Suprapubic skin (tissue), 4 donors: ENCODE data around the gene ZSWIM6. TPM values are rescaled to one million over a fixed set of nuclear protein-coding genes. Genes with fewer than 3 reads are reported as not detected.

Source experiments
- DNase-seq, 2 donors: peaks; one replicate each; pipeline ENCODE4 v3.0.0-alpha.2; 2019; ENCODE audit warnings: low spot score in 2 of 2
- H3K27ac ChIP-seq: fragments of 200-600 bp; sonication (generic); one replicate; pipeline ENCODE4 v1.5.1; 2019
- H3K27me3 ChIP-seq: fragments of 200-600 bp; sonication (generic); one replicate; pipeline ENCODE4 v1.5.1; 2019
- H3K36me3 ChIP-seq: fragments of 200-600 bp; sonication (generic); one replicate; pipeline ENCODE4 v1.5.1; 2019
- H3K4me1 ChIP-seq: fragments of 200-600 bp; sonication (generic); one replicate; pipeline ENCODE4 v1.5.1; 2019
- H3K4me3 ChIP-seq: fragments of 200-600 bp; sonication (generic); one replicate; pipeline ENCODE4 v1.5.1; 2019; ENCODE audit warnings: mild to moderate bottlenecking
- H3K9me3 ChIP-seq: fragments of 200-600 bp; sonication (generic); one replicate; pipeline ENCODE4 v1.5.1; 2019
- EP300 ChIP-seq: sonication (generic); formaldehyde crosslinking; IDR thresholded peaks from one replicate; pipeline ENCODE4 v1.6.1; 2017; ENCODE audit warnings: antibody characterized with exemption
- POLR2A ChIP-seq, 2 donors: fragments of 450-650 bp; IDR thresholded peaks; one replicate each; pipeline ENCODE4 v1.6.1; 2017; ENCODE audit warnings: antibody characterized with exemption in 2 of 2, mild to moderate bottlenecking in 2 of 2, moderate library complexity in 2 of 2
- POLR2AphosphoS5 ChIP-seq, 3 donors: sonication (generic); formaldehyde crosslinking; IDR thresholded peaks; one replicate each; pipeline ENCODE4 v1.6.1; 2017; ENCODE audit warnings: antibody characterized with exemption in 3 of 3
- WGBS: methylation state at CpG from one replicate; pipeline ENCODE4 v1.1.5; 2018; 5-methylcytosine and 5-hydroxymethylcytosine counted together
- total RNA-seq, 4 donors: library from RNA; depleted of rRNA; stranded (reverse); fragments of >200 nt; gene quantifications; one replicate each; pipeline ENCODE4 v1.1.0, GENCODE V29; 2016
- TF ChIP-seq, protein P1 (sequence below), 2 donors: fragments of 200-600 bp in 1 of 2; fragments of 450-650 bp in 1 of 2; sonication (generic) in 1 of 2; IDR thresholded peaks; one replicate each; pipeline ENCODE4 v1.5.1; 2016 to 2019; ENCODE audit warnings: antibody characterized with exemption in 2 of 2, mild to moderate bottlenecking in 1 of 2, moderate library complexity in 1 of 2

The ZSWIM6 gene
- total RNA-seq, 4 donors from 2014 or later, result 7.3 to 12.2 (median 8.2) TPM

DNA sequence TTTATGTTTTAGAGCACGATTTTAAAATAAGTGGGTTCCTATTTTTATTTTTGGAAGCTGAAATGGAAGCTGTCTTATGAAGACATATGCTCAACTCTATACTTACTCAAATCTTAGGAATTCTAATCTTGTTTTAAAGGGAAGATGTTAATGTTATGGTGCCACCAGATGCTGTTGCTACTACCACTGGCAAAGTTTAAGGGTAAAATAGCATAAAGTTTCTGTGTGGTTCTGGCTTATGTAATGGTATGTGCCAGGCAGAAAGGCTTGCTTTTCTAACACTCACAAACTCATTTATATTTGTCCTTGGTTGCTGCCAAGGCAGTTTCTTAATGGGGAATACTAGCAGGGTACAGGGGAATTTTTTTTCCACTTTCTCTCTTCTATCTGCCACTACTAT, 204.9 kb downstream of the ZSWIM6 start:
- DNase-seq, result no peak
- no peak for TF ChIP-seq EP300
- no peak for TF ChIP-seq POLR2A (IDR thresholded peaks at IDR 0.05)
- no peak for TF ChIP-seq POLR2AphosphoS5 (IDR thresholded peaks at IDR 0.05)
- TF ChIP-seq, protein P1, sequence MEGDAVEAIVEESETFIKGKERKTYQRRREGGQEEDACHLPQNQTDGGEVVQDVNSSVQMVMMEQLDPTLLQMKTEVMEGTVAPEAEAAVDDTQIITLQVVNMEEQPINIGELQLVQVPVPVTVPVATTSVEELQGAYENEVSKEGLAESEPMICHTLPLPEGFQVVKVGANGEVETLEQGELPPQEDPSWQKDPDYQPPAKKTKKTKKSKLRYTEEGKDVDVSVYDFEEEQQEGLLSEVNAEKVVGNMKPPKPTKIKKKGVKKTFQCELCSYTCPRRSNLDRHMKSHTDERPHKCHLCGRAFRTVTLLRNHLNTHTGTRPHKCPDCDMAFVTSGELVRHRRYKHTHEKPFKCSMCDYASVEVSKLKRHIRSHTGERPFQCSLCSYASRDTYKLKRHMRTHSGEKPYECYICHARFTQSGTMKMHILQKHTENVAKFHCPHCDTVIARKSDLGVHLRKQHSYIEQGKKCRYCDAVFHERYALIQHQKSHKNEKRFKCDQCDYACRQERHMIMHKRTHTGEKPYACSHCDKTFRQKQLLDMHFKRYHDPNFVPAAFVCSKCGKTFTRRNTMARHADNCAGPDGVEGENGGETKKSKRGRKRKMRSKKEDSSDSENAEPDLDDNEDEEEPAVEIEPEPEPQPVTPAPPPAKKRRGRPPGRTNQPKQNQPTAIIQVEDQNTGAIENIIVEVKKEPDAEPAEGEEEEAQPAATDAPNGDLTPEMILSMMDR (IDR thresholded peaks at IDR 0.05), result no peak
- Histone ChIP-seq H3K9me3 (peaks cover 4% of the 10 kb centered on the region), H3K27ac (no peak overlapping the region), H3K4me1 (no peaks in the 10 kb centered on the region), H3K4me3 (no peak overlapping the region), H3K27me3 (no peaks in the 10 kb centered on the region), H3K36me3 (peaks cover 44% of the 10 kb centered on the region)
- WGBS, result 86% methylated on average over 1 of the region's 1 CpG

DNA sequence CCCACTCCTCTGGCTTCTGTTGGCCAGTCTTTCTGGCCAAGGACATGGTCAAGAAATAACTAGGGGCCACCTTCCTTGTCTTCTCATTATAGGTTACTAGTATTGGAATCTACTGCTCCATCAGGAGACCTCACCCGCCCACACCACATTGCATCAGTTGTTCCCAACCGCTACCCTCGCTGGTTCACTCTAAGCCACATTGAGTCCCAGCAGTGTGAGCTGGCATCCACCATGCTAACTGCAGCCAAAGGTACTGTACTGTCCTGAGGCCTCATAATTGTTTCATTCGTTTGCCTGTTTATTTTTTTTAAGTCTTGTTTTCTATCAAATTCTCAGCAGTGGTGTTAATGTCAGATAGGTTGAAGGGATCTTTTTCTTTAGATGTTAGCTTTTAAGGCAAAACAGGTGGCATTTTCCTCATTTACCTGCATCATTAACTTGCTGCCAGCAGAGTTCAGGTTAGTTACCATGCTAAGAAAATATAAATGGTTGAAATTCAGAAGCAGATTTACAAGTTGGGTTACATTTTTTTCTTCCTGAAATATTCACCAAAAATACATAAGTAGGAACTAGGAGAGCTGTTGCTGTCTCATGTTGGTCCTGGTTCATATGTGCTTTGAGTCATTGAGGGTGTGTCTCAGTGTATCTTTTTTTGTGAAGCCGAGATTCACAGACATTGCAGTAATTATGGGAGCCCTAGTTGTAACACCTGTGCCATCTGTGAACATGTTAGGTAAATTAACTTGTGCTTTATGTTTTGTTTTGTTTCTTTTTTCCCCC, 206.9 kb downstream of the ZSWIM6 start:
- no peak overlapping the region for H3K4me3 ChIP-seq
- no peak overlapping the region for H3K27ac ChIP-seq
- WGBS, result 66% methylated on average over 5 of the region's 5 CpGs
- no peaks in the 10 kb centered on the region for H3K27me3 ChIP-seq
- peaks cover 52% of the 10 kb centered on the region for H3K36me3 ChIP-seq
- no peaks in the 10 kb centered on the region for H3K9me3 ChIP-seq
- TF ChIP-seq POLR2AphosphoS5 (IDR thresholded peaks at IDR 0.05) (no peak), POLR2A (IDR thresholded peaks at IDR 0.05) (no peak), EP300 (no peak)
- TF ChIP-seq, protein P1 (IDR thresholded peaks at IDR 0.05), result no peak
- no peak for DNase-seq
- no peaks in the 10 kb centered on the region for H3K4me1 ChIP-seq

DNA sequence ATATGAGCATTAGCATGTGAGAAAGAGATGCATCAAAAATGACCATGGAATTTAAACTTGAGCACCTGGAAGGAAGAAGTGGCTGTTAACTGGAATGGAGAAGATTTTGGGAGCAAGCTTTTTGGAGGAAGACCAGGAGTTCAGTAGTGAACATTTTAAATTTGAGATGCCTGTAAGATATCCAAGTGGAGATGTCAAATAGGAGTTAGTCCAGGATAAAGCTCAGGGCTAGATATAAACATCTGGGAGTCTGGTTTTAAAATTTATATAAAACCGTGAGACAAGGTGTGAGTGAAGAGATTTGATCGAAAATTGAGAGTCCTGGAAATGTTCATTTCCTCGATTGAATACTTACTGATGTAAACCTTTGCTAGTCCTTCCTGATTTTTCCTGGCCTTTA, 217.5 kb downstream of the ZSWIM6 start:
- DNase-seq, result no peak
- Histone ChIP-seq H3K9me3 (no peaks in the 10 kb centered on the region), H3K4me3 (no peak overlapping the region), H3K27me3 (no peaks in the 10 kb centered on the region), H3K36me3 (peaks cover 8% of the 10 kb centered on the region), H3K4me1 (no peaks in the 10 kb centered on the region), H3K27ac (no peak overlapping the region)
- 86% methylated on average over 3 of the region's 3 CpGs for WGBS
- no peak for TF ChIP-seq POLR2A (IDR thresholded peaks at IDR 0.05)
- TF ChIP-seq, protein P1 (IDR thresholded peaks at IDR 0.05), result no peak
- no peak for TF ChIP-seq EP300
- no peak for TF ChIP-seq POLR2AphosphoS5 (IDR thresholded peaks at IDR 0.05)

DNA sequence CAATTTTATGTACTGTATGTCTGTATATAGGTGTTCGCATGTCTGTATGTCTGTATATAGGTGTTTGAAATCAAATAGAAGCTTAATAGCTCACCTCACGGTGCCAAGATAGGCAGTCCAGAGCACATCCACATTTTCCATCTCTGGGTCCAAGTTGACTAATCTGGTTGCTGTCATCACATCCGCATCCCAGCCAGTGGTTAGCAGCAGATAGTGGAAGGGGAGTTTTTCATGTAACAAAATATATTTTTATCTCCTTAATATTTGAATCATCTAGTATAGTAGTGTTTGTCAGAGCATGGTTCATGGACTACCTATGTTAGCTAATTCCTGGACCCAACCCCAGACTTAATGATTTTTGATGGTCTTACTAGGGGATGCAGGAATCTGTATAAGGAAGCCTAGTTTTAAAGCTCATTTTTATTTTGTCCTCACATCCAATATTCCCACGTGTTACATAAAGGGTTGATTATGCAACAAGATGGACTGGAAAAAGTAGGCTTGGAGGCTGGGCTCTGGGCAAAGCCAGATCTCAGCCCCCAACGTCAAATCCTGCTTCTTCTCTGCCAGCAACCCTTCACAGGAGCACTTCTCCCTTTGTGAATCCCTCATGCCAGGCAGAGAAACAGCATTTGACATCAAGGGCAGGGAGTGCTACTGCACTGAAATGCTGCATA, 219.7 kb downstream of the ZSWIM6 start:
- Histone ChIP-seq H3K4me1 (no peaks in the 10 kb centered on the region), H3K27me3 (peaks cover 4% of the 10 kb centered on the region), H3K36me3 (no peaks in the 10 kb centered on the region), H3K4me3 (no peak overlapping the region), H3K27ac (no peak overlapping the region), H3K9me3 (no peaks in the 10 kb centered on the region)
- no peak for DNase-seq
- TF ChIP-seq POLR2A (IDR thresholded peaks at IDR 0.05), result no peak
- TF ChIP-seq, protein P1 (IDR thresholded peaks at IDR 0.05), result no peak
- no peak for TF ChIP-seq EP300
- no peak for TF ChIP-seq POLR2AphosphoS5 (IDR thresholded peaks at IDR 0.05)
- WGBS, result 62% methylated on average over 5 of the region's 5 CpGs

DNA sequence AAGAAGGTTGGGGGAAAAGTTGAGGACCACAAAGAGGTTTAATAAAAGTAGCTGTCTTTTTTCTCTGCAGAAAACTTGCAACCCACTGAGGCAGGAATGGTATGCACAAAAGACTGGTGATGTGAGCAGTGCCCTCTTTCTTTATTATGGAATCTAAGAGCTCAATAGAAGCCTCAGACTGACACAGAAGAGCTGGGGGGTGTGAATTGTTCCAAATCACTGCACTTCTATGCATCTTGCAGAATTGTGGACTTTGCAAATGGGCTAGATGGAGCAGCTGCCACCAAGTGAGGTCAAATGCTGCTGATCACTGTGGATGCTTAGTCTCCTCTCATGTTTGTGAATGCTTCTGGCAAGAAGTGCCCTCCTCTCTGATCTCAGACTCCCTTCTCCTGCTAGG, 227.1 kb downstream of the ZSWIM6 start:
- Histone ChIP-seq H3K9me3 (no peaks in the 10 kb centered on the region), H3K36me3 (no peaks in the 10 kb centered on the region), H3K27me3 (peaks cover 4% of the 10 kb centered on the region), H3K4me1 (no peaks in the 10 kb centered on the region), H3K4me3 (no peak overlapping the region), H3K27ac (no peak overlapping the region)
- no peak for DNase-seq
- TF ChIP-seq POLR2A (IDR thresholded peaks at IDR 0.05) (no peak), POLR2AphosphoS5 (IDR thresholded peaks at IDR 0.05) (no peak), EP300 (no peak)
- TF ChIP-seq, protein P1 (IDR thresholded peaks at IDR 0.05), result no peak
